Panc1 (cell line): ENCODE results near the gene TNFAIP8L1. TPM values are rescaled to one million over a fixed set of nuclear protein-coding genes. Genes with fewer than 3 reads are reported as not detected.

Source experiments
- ATAC-seq: fragments of 200-7000 bp; cut with Tn5 transposase; 2 replicates; pipeline ENCODE4 v1.9.1; 2020; ENCODE audit warnings: mild to moderate bottlenecking, moderate library complexity
- BruUV-seq: library from RNA; stranded (reverse); fragments of 400-500 nt; replicated peaks from 2 replicates; lab custom pipeline; 2021; lab: Mats Ljungman, UMichigan
- CTCF ChIA-PET: fragments of 300-600 bp; sonication (Branson Sonifier 250); formaldehyde crosslinking; loops from one replicate; lab custom pipeline; 2022; ENCODE audit warnings: antibody characterized with exemption; lab: Charles Lee
- POLR2A ChIA-PET: fragments of 300-600 bp; sonication (Branson Sonifier 250); formaldehyde crosslinking; loops from one replicate; lab custom pipeline; 2022; ENCODE audit warnings: antibody characterized with exemption; lab: Charles Lee
- DNase-seq: peaks from one replicate; pipeline ENCODE4 v3.0.0-alpha.2; 2010; ENCODE audit warnings: low read depth, low spot score
- H3K27ac ChIP-seq: 2 replicates; pipeline ENCODE4 v1.5.1; 2011; ENCODE audit warnings: mild to moderate bottlenecking, low read length, inconsistent platforms
- H3K27me3 ChIP-seq: fragments of 200-500 bp; sonication (Bioruptor generic); 2 replicates; pipeline ENCODE4 v1.6.0; 2014; ENCODE audit warnings: low read length, inconsistent platforms; ENCODE audit not compliant: control insufficient read depth, insufficient read depth
- H3K36me3 ChIP-seq: fragments of 200-500 bp; sonication (Bioruptor generic); 2 replicates; pipeline ENCODE4 v1.5.1; 2014; ENCODE audit warnings: inconsistent platforms, mild to moderate bottlenecking, low read length, moderate library complexity; ENCODE audit not compliant: control insufficient read depth, insufficient read depth
- H3K4me1 ChIP-seq: 2 replicates; pipeline ENCODE4 v1.5.1; 2011; ENCODE audit warnings: inconsistent platforms, mild to moderate bottlenecking, low read length, moderate library complexity; ENCODE audit not compliant: control insufficient read depth, insufficient read depth
- H3K4me3 ChIP-seq, 2 experiments: 2 replicates each; pipeline ENCODE4 v1.5.1; 2011 to 2012; ENCODE audit warnings: low read depth in 2 of 2, low read length in 2 of 2, mild to moderate bottlenecking in 2 of 2, inconsistent platforms in 1 of 2, moderate library complexity in 1 of 2
- H3K9me3 ChIP-seq: fragments of 200-500 bp; sonication (Bioruptor generic); 2 replicates; pipeline ENCODE4 v1.5.1; 2014; ENCODE audit warnings: low read depth, mild to moderate bottlenecking, inconsistent platforms, low read length, moderate library complexity; ENCODE audit not compliant: control insufficient read depth, insufficient read depth
- POLR2AphosphoS5 ChIP-seq: IDR thresholded peaks from 2 replicates; pipeline ENCODE4 v1.6.1; 2012; ENCODE audit warnings: mild to moderate bottlenecking, low read depth, low read length, moderate library complexity
- SIN3A ChIP-seq: IDR thresholded peaks from 2 replicates; pipeline ENCODE4 v1.6.1; 2012; ENCODE audit warnings: low read depth, mild to moderate bottlenecking, low read length, moderate library complexity, borderline replicate concordance; ENCODE audit not compliant: insufficient read depth
- TCF7L2 ChIP-seq: IDR thresholded peaks from 2 replicates; pipeline ENCODE4 v1.6.1; 2011; ENCODE audit warnings: mild to moderate bottlenecking, low read depth, low read length, inconsistent platforms
- in situ Hi-C: cut with HindIII; loops from 2 replicates; pipeline ENCODE4 v1.10.0; 2016; ENCODE audit warnings: low sequenced_read_pairs, low pct_unique_long_range_greater_than_20kb
- intact Hi-C: fragments of 100-400 bp; cut with micrococcal nuclease; formaldehyde crosslinking; loops from one replicate; pipeline ENCODE4 v1.10.0; 2022; ENCODE audit not compliant: unreplicated experiment
- total RNA-seq: library from RNA; stranded (reverse); gene quantifications from one replicate; pipeline ENCODE4 v1.2.1, GENCODE V29; 2021; ENCODE audit not compliant: unreplicated experiment
- TF ChIP-seq, protein P1 (sequence below), 2 experiments: IDR thresholded peaks; 2 replicates each; pipeline ENCODE4 v1.6.1; 2011 to 2012; ENCODE audit warnings: low read depth in 2 of 2, control low read depth in 1 of 2, low read length in 1 of 2, mild to moderate bottlenecking in 1 of 2, moderate library complexity in 1 of 2; ENCODE audit not compliant: insufficient read depth in 1 of 2
- TF ChIP-seq, protein P2 (sequence below): fragments of 450-650 bp; IDR thresholded peaks from 2 replicates; pipeline ENCODE4 v1.5.1; 2017; ENCODE audit warnings: mild to moderate bottlenecking

TNFAIP8L1 gene
- total RNA-seq, 1 experiment from 2014 or later, result 4.8 TPM

DNA sequence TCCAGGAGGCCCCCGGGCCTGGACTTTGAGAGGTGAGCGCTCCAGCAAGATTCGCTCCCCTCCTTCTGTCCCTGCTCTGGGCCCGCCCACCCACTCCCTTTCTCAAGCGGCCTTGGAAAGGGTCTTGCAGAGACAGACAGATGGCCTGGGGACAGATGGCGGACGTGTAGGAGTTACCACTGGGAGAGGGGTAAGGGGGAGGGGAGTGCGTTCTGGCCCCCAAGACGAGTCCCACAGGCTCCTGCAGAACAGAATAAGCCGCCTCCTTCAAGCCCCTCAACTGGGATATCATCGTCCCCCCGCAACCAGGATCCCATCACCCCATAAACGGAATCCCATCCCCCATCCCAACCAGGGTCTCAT, 3.6 kb upstream of the TNFAIP8L1 start:
- TF ChIP-seq POLR2AphosphoS5 (no peak), TCF7L2 (no peak), SIN3A (no peak)
- TF ChIP-seq, protein P1, sequence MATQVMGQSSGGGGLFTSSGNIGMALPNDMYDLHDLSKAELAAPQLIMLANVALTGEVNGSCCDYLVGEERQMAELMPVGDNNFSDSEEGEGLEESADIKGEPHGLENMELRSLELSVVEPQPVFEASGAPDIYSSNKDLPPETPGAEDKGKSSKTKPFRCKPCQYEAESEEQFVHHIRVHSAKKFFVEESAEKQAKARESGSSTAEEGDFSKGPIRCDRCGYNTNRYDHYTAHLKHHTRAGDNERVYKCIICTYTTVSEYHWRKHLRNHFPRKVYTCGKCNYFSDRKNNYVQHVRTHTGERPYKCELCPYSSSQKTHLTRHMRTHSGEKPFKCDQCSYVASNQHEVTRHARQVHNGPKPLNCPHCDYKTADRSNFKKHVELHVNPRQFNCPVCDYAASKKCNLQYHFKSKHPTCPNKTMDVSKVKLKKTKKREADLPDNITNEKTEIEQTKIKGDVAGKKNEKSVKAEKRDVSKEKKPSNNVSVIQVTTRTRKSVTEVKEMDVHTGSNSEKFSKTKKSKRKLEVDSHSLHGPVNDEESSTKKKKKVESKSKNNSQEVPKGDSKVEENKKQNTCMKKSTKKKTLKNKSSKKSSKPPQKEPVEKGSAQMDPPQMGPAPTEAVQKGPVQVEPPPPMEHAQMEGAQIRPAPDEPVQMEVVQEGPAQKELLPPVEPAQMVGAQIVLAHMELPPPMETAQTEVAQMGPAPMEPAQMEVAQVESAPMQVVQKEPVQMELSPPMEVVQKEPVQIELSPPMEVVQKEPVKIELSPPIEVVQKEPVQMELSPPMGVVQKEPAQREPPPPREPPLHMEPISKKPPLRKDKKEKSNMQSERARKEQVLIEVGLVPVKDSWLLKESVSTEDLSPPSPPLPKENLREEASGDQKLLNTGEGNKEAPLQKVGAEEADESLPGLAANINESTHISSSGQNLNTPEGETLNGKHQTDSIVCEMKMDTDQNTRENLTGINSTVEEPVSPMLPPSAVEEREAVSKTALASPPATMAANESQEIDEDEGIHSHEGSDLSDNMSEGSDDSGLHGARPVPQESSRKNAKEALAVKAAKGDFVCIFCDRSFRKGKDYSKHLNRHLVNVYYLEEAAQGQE (IDR thresholded peaks at IDR 0.05; ENCODE audit: insufficient read depth in 1 of 2, low read depth in 2 of 2, low read length in 1 of 2), result no peak
- TF ChIP-seq, protein P2, sequence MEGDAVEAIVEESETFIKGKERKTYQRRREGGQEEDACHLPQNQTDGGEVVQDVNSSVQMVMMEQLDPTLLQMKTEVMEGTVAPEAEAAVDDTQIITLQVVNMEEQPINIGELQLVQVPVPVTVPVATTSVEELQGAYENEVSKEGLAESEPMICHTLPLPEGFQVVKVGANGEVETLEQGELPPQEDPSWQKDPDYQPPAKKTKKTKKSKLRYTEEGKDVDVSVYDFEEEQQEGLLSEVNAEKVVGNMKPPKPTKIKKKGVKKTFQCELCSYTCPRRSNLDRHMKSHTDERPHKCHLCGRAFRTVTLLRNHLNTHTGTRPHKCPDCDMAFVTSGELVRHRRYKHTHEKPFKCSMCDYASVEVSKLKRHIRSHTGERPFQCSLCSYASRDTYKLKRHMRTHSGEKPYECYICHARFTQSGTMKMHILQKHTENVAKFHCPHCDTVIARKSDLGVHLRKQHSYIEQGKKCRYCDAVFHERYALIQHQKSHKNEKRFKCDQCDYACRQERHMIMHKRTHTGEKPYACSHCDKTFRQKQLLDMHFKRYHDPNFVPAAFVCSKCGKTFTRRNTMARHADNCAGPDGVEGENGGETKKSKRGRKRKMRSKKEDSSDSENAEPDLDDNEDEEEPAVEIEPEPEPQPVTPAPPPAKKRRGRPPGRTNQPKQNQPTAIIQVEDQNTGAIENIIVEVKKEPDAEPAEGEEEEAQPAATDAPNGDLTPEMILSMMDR, result no peak
- H3K27me3 ChIP-seq, result no peaks in the 10 kb centered on the region
- peak overlapping the region; percentile 38 to 61 for H3K4me3 ChIP-seq
- ATAC-seq (no peak), DNase-seq (no peak)
- intact Hi-C loops, result loop anchor here (5.0 kb wide), 1 partner anchor 58 kb away; no protein-coding TSS in a partner anchor
- peaks cover 4% of the 10 kb centered on the region; the same call in 1 of the 2 replicates for H3K36me3 ChIP-seq
- no TSS peak for BruUV-seq
- ChIA-PET POLR2A (no interaction called here), CTCF (interaction anchor here (0.6 to 2.2 kb wide), 4 partner anchors 8 to 69 kb away, joined by 3 to 12 read pairs (median 6); no protein-coding TSS in a partner anchor)
- peaks cover 3% of the 10 kb centered on the region for H3K4me1 ChIP-seq
- H3K9me3 ChIP-seq, result no peaks in the 10 kb centered on the region
- H3K27ac ChIP-seq, result no peak overlapping the region
- in situ Hi-C loops, result no loop called here

DNA sequence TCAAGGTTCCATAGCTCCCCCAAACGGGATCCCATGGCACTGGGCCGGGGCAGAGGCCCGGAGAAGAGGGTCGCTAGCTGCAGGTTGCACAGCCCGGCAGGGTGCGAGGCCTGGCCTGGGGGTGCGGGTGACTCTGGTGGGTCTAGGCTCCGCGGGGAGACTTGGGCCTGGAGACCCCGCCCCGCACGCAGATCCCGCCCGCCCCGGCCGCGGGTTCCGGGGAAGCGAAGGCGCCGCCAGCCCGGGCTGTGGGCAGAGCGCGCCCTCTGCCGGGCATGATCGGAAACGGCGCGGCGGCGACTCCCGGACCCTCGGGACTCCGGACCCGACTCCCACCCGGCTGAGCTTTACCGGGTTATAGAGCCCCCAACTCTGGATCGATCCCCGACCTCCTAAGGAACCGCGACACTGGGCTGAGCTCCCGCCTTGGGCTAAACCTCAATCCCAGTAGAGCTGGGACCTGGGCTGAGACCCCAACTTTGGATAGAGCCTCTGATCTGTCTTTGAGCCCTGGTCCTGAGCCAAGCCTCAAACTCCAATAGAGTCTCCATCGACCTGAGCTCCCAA, 3.1 kb upstream of the TNFAIP8L1 start:
- no peak for DNase-seq
- in situ Hi-C loops, result no loop called here
- Histone ChIP-seq H3K36me3 (peaks cover 4% of the 10 kb centered on the region; the same call in 1 of the 2 replicates), H3K9me3 (no peaks in the 10 kb centered on the region), H3K27me3 (no peaks in the 10 kb centered on the region), H3K27ac (0 out of 2 replicates have a peak overlapping the region, but pooled peaks have one; percentile 63), H3K4me1 (peaks cover 3% of the 10 kb centered on the region), H3K4me3 (peak overlapping the region; percentile 38 to 61)
- POLR2A ChIA-PET, result no interaction called here
- intact Hi-C loops, result loop anchor here (5.0 kb wide), 1 partner anchor 59 kb away; no protein-coding TSS in a partner anchor
- no TSS peak for BruUV-seq
- TF ChIP-seq, protein P2, result peak; percentile 95
- TF ChIP-seq, protein P1 (IDR thresholded peaks at IDR 0.05; ENCODE audit: insufficient read depth in 1 of 2, low read depth in 2 of 2, low read length in 1 of 2), result no peak
- CTCF ChIA-PET, result interaction anchor here (0.6 to 2.2 kb wide), 6 partner anchors 8 to 69 kb away, joined by 3 to 12 read pairs (median 4); no protein-coding TSS in a partner anchor
- ATAC-seq, result peak; percentile 45
